Activated naive CD8-positive, alpha-beta T cell treated with anti-CD3 and anti-CD28 coated beads, Interleukin-2, amount 50 U/mL, for 24 hours (primary cell): Measurements from ENCODE around the gene NUPR2.
"Not testable (repeated sequence)": the region's sequence is repeated elsewhere in the genome, so short reads cannot be mapped to it uniquely, and the experiment has no call there.

Experiments used
- ATAC-seq: fragments of 150-1000 bp; cut with Tn5 transposase; one replicate; pipeline ENCODE4 v1.10.0; 2021
- DNase-seq: peaks from one replicate; pipeline ENCODE4 v3.0.0; 2021
- H3K27ac Mint-ChIP-seq: one replicate; pipeline ENCODE4 v1.8.0; 2021; ENCODE audit warnings: mild to moderate bottlenecking, mixed read lengths
- H3K27me3 Mint-ChIP-seq: one replicate; pipeline ENCODE4 v1.8.0; 2021; ENCODE audit warnings: mixed read lengths
- H3K36me3 Mint-ChIP-seq: one replicate; pipeline ENCODE4 v1.8.0; 2021; ENCODE audit warnings: low read depth, mixed read lengths
- H3K4me1 Mint-ChIP-seq: one replicate; pipeline ENCODE4 v1.8.0; 2021; ENCODE audit warnings: mixed read lengths
- H3K4me3 Mint-ChIP-seq: one replicate; pipeline ENCODE4 v1.8.0; 2021; ENCODE audit warnings: mild to moderate bottlenecking, moderate library complexity, mixed read lengths
- H3K9me3 Mint-ChIP-seq: one replicate; pipeline ENCODE4 v1.8.0; 2021; ENCODE audit warnings: mixed read lengths

The NUPR2 gene

GRCh38 chr7:56098187-56099008, 17.8 kb downstream of the NUPR2 start:
- not testable (repeated sequence) for H3K4me3 Mint-ChIP-seq
- peaks cover 37% of the 10 kb centered on the region for H3K36me3 Mint-ChIP-seq

GRCh38 chr7:56097700-56098099, 18.5 kb downstream of the NUPR2 start:
- Mint-ChIP-seq H3K4me3 (no peak overlapping the region), H3K4me1 (peaks cover 1% of the 10 kb centered on the region), H3K36me3 (peaks cover 34% of the 10 kb centered on the region), H3K27ac (no peak overlapping the region), H3K9me3 (no peaks in the 10 kb centered on the region), H3K27me3 (no peaks in the 10 kb centered on the region)
- no peak for DNase-seq
- ATAC-seq: no peak

More at GRCh38 chr7:56098187-56099008, 17.8 kb downstream of the NUPR2 start:
- not testable (repeated sequence) for ATAC-seq, H3K4me1 Mint-ChIP-seq, DNase-seq, H3K9me3 Mint-ChIP-seq, H3K27ac Mint-ChIP-seq, H3K27me3 Mint-ChIP-seq

GRCh38 chr7:56092789-56093531, 23.3 kb downstream of the NUPR2 start, which contains the start of gene PHKG1:
Gene PHKG1, minus strand, starts transcription at chr7:56092952. Its CDS starts 4,011 bp downstream, at chr7:56088941.
- Mint-ChIP-seq H3K36me3 (peaks cover 5% of the 10 kb centered on the region), H3K4me1 (no peaks in the 10 kb centered on the region), H3K9me3 (no peaks in the 10 kb centered on the region), H3K27ac (no peak within 1 kb of the TSS), H3K27me3 (no peaks in the 10 kb centered on the region), H3K4me3 (no peak within 1 kb of the TSS)
- DNase-seq (no peak), ATAC-seq (no peak)

GRCh38 chr7:56092388-56092787, 23.8 kb downstream of the NUPR2 start:
- not testable (repeated sequence) for H3K4me3 Mint-ChIP-seq, H3K27ac Mint-ChIP-seq, H3K4me1 Mint-ChIP-seq, H3K9me3 Mint-ChIP-seq, H3K27me3 Mint-ChIP-seq, H3K36me3 Mint-ChIP-seq, DNase-seq, ATAC-seq

- no peaks in the 10 kb centered on the region for H3K27me3 Mint-ChIP-seq
- H3K9me3 Mint-ChIP-seq: no peaks in the 10 kb centered on the region
- ATAC-seq (no peak), DNase-seq (no peak)
- H3K27ac Mint-ChIP-seq: no peak overlapping the region
- H3K4me3 Mint-ChIP-seq: no peak overlapping the region
- H3K36me3 Mint-ChIP-seq: peaks cover 3% of the 10 kb centered on the region
- no peaks in the 10 kb centered on the region for H3K4me1 Mint-ChIP-seq
These were observed 24.6 kb downstream of the NUPR2 start for GRCh38 chr7:56091591-56091990.

GRCh38 chr7:56087445-56087844, 28.8 kb downstream of the NUPR2 start:
- Mint-ChIP-seq H3K36me3 (peaks cover 2% of the 10 kb centered on the region), H3K27ac (no peak overlapping the region), H3K4me1 (no peaks in the 10 kb centered on the region), H3K9me3 (no peaks in the 10 kb centered on the region), H3K4me3 (no peak overlapping the region), H3K27me3 (no peaks in the 10 kb centered on the region)
- DNase-seq (no peak), ATAC-seq (no peak)

GRCh38 chr7:56086761-56087160, 29.5 kb downstream of the NUPR2 start:
- Mint-ChIP-seq H3K4me3 (no peak overlapping the region), H3K36me3 (peaks cover 2% of the 10 kb centered on the region), H3K4me1 (no peaks in the 10 kb centered on the region), H3K9me3 (no peaks in the 10 kb centered on the region), H3K27ac (no peak overlapping the region), H3K27me3 (no peaks in the 10 kb centered on the region)
- DNase-seq (no peak), ATAC-seq (no peak)

GRCh38 chr7:56083150-56083785, 32.9 kb downstream of the NUPR2 start:
- H3K36me3 Mint-ChIP-seq: peaks cover 16% of the 10 kb centered on the region
- H3K27ac Mint-ChIP-seq: no peak overlapping the region
- no peaks in the 10 kb centered on the region for H3K4me1 Mint-ChIP-seq
- DNase-seq (no peak), ATAC-seq (no peak)
- H3K9me3 Mint-ChIP-seq: no peaks in the 10 kb centered on the region
- no peak overlapping the region for H3K4me3 Mint-ChIP-seq
- H3K27me3 Mint-ChIP-seq: no peaks in the 10 kb centered on the region

GRCh38 chr7:56081626-56082340, 34.4 kb downstream of the NUPR2 start:
- H3K4me1 Mint-ChIP-seq: no peaks in the 10 kb centered on the region
- H3K27me3 Mint-ChIP-seq: no peaks in the 10 kb centered on the region
- DNase-seq (no peak), ATAC-seq (no peak)
- peaks cover 16% of the 10 kb centered on the region for H3K36me3 Mint-ChIP-seq
- no peak overlapping the region for H3K4me3 Mint-ChIP-seq
- no peaks in the 10 kb centered on the region for H3K9me3 Mint-ChIP-seq
- no peak overlapping the region for H3K27ac Mint-ChIP-seq

GRCh38 chr7:56080726-56081435, 35.3 kb downstream of the NUPR2 start:
- not testable (repeated sequence) for H3K4me1 Mint-ChIP-seq, DNase-seq, ATAC-seq, H3K4me3 Mint-ChIP-seq, H3K27me3 Mint-ChIP-seq, H3K9me3 Mint-ChIP-seq, H3K27ac Mint-ChIP-seq
- peaks cover 22% of the 10 kb centered on the region for H3K36me3 Mint-ChIP-seq

GRCh38 chr7:56079450-56080185, 36.6 kb downstream of the NUPR2 start:
- ATAC-seq: no peak
- DNase-seq: no peak
- Mint-ChIP-seq H3K4me3 (no peak overlapping the region), H3K27ac (no peak overlapping the region), H3K27me3 (no peaks in the 10 kb centered on the region), H3K36me3 (peaks cover 24% of the 10 kb centered on the region), H3K4me1 (no peaks in the 10 kb centered on the region), H3K9me3 (no peaks in the 10 kb centered on the region)

GRCh38 chr7:56078196-56078595, 38.0 kb downstream of the NUPR2 start:
- Mint-ChIP-seq H3K27ac (no peak overlapping the region), H3K4me3 (no peak overlapping the region)
- ATAC-seq: no peak

GRCh38 chr7:56077681-56078080, 38.5 kb downstream of the NUPR2 start:
- Mint-ChIP-seq H3K9me3 (no peaks in the 10 kb centered on the region), H3K4me1 (no peaks in the 10 kb centered on the region), H3K27me3 (no peaks in the 10 kb centered on the region), H3K36me3 (peaks cover 30% of the 10 kb centered on the region), H3K27ac (peak overlapping the region; percentile 56), H3K4me3 (no peak overlapping the region)
- DNase-seq: no peak
- no peak for ATAC-seq

More at GRCh38 chr7:56078196-56078595, 38.0 kb downstream of the NUPR2 start:
- peaks cover 27% of the 10 kb centered on the region for H3K36me3 Mint-ChIP-seq
- DNase-seq: no peak
- no peaks in the 10 kb centered on the region for H3K9me3 Mint-ChIP-seq
- H3K4me1 Mint-ChIP-seq: no peaks in the 10 kb centered on the region
- H3K27me3 Mint-ChIP-seq: no peaks in the 10 kb centered on the region
